Kidney epithelial cell (primary cell): Measurements from ENCODE around the gene DEFB113. TPM values are rescaled to one million over a fixed set of nuclear protein-coding genes. Genes with fewer than 3 reads are reported as not detected.

Experiments
- DNase-seq: peaks from one replicate; pipeline ENCODE4 v3.0.0-alpha.2; 2010; ENCODE audit warnings: low read depth
- H3K27me3 ChIP-seq: 2 replicates; pipeline ENCODE4 v1.6.0; 2011; ENCODE audit warnings: low read length; ENCODE audit not compliant: control insufficient read depth, insufficient read depth
- H3K36me3 ChIP-seq: 2 replicates; pipeline ENCODE4 v1.5.1; 2011; ENCODE audit warnings: low read length; ENCODE audit not compliant: control insufficient read depth, insufficient read depth
- H3K4me3 ChIP-seq: 2 replicates; pipeline ENCODE4 v1.5.1; 2011; ENCODE audit warnings: low read depth, mild to moderate bottlenecking, control low read depth, low read length
- total RNA-seq: library from RNA; depleted of rRNA; stranded (reverse); fragments of >200 nt; gene quantifications from 2 replicates; pipeline ENCODE4 v1.2.3, GENCODE V29; 2015
- TF ChIP-seq, protein P1 (sequence below): IDR thresholded peaks from 2 replicates; pipeline ENCODE4 v1.5.1; 2011; ENCODE audit warnings: mild to moderate bottlenecking, moderate library complexity, low read length, control low read depth, inconsistent platforms; ENCODE audit not compliant: insufficient read depth, poor library complexity, severe bottlenecking

The DEFB113 gene
- total RNA-seq, 1 donor from 2014 or later = not detected

DNA sequence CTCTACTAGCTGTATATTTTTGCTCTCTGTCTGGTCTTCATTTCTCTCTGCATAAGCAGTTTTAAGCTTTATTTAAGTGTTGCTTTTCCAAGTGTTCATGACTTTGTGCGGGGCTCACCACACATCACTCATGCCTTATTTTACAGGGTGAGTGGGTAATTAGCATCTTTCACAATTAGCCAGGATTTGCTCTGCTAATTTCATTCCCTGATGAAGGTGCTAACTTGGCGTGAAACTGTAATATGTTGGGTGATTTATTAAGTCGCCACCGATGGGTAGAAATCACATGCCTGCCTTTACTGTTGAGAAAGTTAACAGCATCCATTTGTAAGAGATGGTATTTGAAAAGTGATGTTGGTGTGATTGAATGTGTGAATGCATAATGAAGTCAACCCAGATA, 50.2 kb downstream of the DEFB113 start:
- TF ChIP-seq, protein P1, sequence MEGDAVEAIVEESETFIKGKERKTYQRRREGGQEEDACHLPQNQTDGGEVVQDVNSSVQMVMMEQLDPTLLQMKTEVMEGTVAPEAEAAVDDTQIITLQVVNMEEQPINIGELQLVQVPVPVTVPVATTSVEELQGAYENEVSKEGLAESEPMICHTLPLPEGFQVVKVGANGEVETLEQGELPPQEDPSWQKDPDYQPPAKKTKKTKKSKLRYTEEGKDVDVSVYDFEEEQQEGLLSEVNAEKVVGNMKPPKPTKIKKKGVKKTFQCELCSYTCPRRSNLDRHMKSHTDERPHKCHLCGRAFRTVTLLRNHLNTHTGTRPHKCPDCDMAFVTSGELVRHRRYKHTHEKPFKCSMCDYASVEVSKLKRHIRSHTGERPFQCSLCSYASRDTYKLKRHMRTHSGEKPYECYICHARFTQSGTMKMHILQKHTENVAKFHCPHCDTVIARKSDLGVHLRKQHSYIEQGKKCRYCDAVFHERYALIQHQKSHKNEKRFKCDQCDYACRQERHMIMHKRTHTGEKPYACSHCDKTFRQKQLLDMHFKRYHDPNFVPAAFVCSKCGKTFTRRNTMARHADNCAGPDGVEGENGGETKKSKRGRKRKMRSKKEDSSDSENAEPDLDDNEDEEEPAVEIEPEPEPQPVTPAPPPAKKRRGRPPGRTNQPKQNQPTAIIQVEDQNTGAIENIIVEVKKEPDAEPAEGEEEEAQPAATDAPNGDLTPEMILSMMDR = no peak
- no peak for DNase-seq
- H3K27me3 ChIP-seq = no peaks in the 10 kb centered on the region
- no peaks in the 10 kb centered on the region for H3K36me3 ChIP-seq
- no peak overlapping the region for H3K4me3 ChIP-seq

DNA sequence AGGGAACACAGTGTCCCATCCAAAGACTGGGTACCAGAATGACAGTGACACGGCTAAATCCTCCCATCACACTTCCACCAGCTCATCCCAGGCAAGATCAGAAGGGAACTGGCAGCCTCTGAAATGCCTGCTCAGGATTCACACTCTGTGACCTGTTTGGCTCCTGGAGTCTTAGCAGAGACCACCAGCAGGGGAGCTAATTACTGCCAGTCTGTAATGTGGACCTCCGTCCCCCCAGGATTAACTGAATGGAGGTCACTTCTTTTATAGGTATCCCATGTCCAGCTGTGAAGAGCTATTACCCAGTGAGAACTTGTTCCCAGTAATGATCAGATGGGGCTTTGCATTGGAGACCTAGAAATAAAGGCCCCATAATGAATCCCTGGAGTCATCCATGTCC, 50.6 kb downstream of the DEFB113 start:
- Histone ChIP-seq H3K4me3 (no peak overlapping the region), H3K36me3 (no peaks in the 10 kb centered on the region), H3K27me3 (no peaks in the 10 kb centered on the region)
- DNase-seq = no peak
- TF ChIP-seq, protein P1 = no peak

Other genes with a start within 250 kb of the DEFB113 start
- not detected in 2 replicates for gene CRISP3, start 225.2 kb downstream of the DEFB113 start, total RNA-seq
- gene PGK2, start 182.3 kb downstream of the DEFB113 start, total RNA-seq = not detected in 2 replicates
- not detected in 2 replicates for gene CRISP1, start 103.1 kb downstream of the DEFB113 start, total RNA-seq
- not detected in 2 replicates for gene DEFB114, start 5.5 kb downstream of the DEFB113 start, total RNA-seq
- gene DEFB110, start 52.4 kb upstream of the DEFB113 start, total RNA-seq = not detected in 2 replicates
- not detected in 2 replicates for gene DEFB112, start 80.3 kb upstream of the DEFB113 start, total RNA-seq